Neural progenitor cell (in vitro differentiated cells): ENCODE data around the gene SPAG16. TPM values are rescaled to one million over a fixed set of nuclear protein-coding genes. Genes with fewer than 3 reads are reported as not detected.

Source experiments
- DNase-seq: peaks from one replicate; pipeline ENCODE4 v3.0.0-alpha.2; 2016; ENCODE audit warnings: low spot score
- H2AFZ ChIP-seq: fragments of 200-600 bp; sonication (generic); replicated peaks from 2 replicates; pipeline ENCODE4 v1.6.1; 2016; ENCODE audit warnings: antibody characterized with exemption
- H3F3A ChIP-seq: fragments of 200-600 bp; sonication (generic); 2 replicates; pipeline ENCODE4 v1.6.1; 2016; ENCODE audit warnings: antibody characterized with exemption, low read depth
- H3K27ac ChIP-seq: fragments of 200-600 bp; sonication (generic); 2 replicates; pipeline ENCODE4 v1.5.1; 2016; ENCODE audit warnings: mild to moderate bottlenecking
- H3K27me3 ChIP-seq: fragments of 200-600 bp; sonication (generic); 2 replicates; pipeline ENCODE4 v1.6.1; 2016; ENCODE audit warnings: mild to moderate bottlenecking, moderate library complexity
- H3K36me3 ChIP-seq: fragments of 200-600 bp; sonication (generic); 2 replicates; pipeline ENCODE4 v1.5.1; 2016
- H3K4me1 ChIP-seq: fragments of 200-600 bp; sonication (generic); 2 replicates; pipeline ENCODE4 v1.6.1; 2016; ENCODE audit warnings: mixed run types
- H3K4me2 ChIP-seq: fragments of 200-600 bp; sonication (generic); 2 replicates; pipeline ENCODE4 v1.6.1; 2016
- H3K4me3 ChIP-seq: fragments of 200-600 bp; sonication (generic); 2 replicates; pipeline ENCODE4 v1.5.1; 2016
- H3K79me2 ChIP-seq: fragments of 200-600 bp; sonication (generic); 2 replicates; pipeline ENCODE4 v1.6.1; 2016; ENCODE audit warnings: low read depth
- H3K9ac ChIP-seq: fragments of 200-600 bp; sonication (generic); 2 replicates; pipeline ENCODE4 v1.6.1; 2016
- H3K9me3 ChIP-seq: fragments of 200-600 bp; sonication (generic); 2 replicates; pipeline ENCODE4 v1.5.1; 2016; ENCODE audit warnings: low read depth
- H4K20me1 ChIP-seq: fragments of 200-600 bp; sonication (generic); 2 replicates; pipeline ENCODE4 v1.6.1; 2016; ENCODE audit warnings: low read depth
- H3K27ac Mint-ChIP-seq: 3 replicates; pipeline ENCODE4 v1.8.0; 2021; ENCODE audit warnings: mixed read lengths
- H3K27me3 Mint-ChIP-seq: 2 replicates; pipeline ENCODE4 v1.8.0; 2022; ENCODE audit warnings: low read depth, mild to moderate bottlenecking, inconsistent platforms, moderate library complexity, mixed read lengths; ENCODE audit not compliant: insufficient read depth
- H3K36me3 Mint-ChIP-seq: 3 replicates; pipeline ENCODE4 v1.8.0; 2021; ENCODE audit warnings: mixed read lengths
- H3K4me1 Mint-ChIP-seq: 3 replicates; pipeline ENCODE4 v1.8.0; 2021; ENCODE audit warnings: mixed read lengths
- H3K4me3 Mint-ChIP-seq: 3 replicates; pipeline ENCODE4 v1.8.0; 2021; ENCODE audit warnings: mild to moderate bottlenecking, moderate library complexity, mixed read lengths
- H3K9me3 Mint-ChIP-seq: 3 replicates; pipeline ENCODE4 v1.8.0; 2020; ENCODE audit warnings: mixed read lengths
- EZH2 ChIP-seq: fragments of 200-600 bp; sonication (generic); IDR thresholded peaks from 2 replicates; pipeline ENCODE4 v1.6.1; 2017; ENCODE audit warnings: antibody characterized with exemption, mild to moderate bottlenecking, moderate library complexity
- EZH2phosphoT487 ChIP-seq: fragments of 200-600 bp; sonication (generic); IDR thresholded peaks from 2 replicates; pipeline ENCODE4 v1.6.1; 2017; ENCODE audit warnings: antibody characterized with exemption
- total RNA-seq: library from RNA; depleted of rRNA; stranded (reverse); fragments of >200 nt; gene quantifications from 2 replicates; pipeline ENCODE4 v1.2.3, GENCODE V29; 2015; ENCODE audit warnings: low replicate concordance
- TF ChIP-seq, protein P1 (sequence below): fragments of 200-600 bp; sonication (generic); IDR thresholded peaks from 2 replicates; pipeline ENCODE4 v1.5.1; 2017; ENCODE audit warnings: antibody characterized with exemption, mild to moderate bottlenecking

The SPAG16 gene
- total RNA-seq, 1 donor from 2014 or later = 70.3 TPM

DNA sequence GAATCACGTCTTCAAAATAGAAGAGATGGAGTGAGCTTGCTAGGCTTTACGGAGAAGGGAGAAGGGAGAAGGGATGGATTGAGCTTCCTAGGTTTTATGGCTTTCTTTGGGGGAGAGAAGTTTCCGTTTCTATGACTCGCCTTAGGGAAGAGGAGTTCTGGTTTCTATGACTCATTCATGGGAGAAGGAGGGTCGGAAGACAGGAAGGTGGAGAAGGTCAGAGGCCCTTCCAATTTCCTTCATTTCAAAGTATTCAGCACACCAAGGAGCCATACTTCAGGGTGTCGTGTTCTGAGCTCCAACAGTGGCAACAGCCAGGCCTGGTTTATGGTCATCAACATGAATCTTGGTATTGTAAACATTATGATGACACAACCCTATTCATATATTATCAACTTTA lies 841.9 kb downstream of the SPAG16 start:
- H3K27ac Mint-ChIP-seq = peak overlapping the region; percentile 35
- peaks cover 23% of the 10 kb centered on the region for H3K4me1 Mint-ChIP-seq
- H3K36me3 ChIP-seq = no peaks in the 10 kb centered on the region
- no peaks in the 10 kb centered on the region for H3K79me2 ChIP-seq
- H3K4me2 ChIP-seq = no peak overlapping the region
- no peak overlapping the region for H3K4me3 ChIP-seq
- no peak overlapping the region for H3K4me3 Mint-ChIP-seq
- H3K27me3 Mint-ChIP-seq = no peaks in the 10 kb centered on the region
- no peaks in the 10 kb centered on the region for H3K36me3 Mint-ChIP-seq
- TF ChIP-seq, protein P1, sequence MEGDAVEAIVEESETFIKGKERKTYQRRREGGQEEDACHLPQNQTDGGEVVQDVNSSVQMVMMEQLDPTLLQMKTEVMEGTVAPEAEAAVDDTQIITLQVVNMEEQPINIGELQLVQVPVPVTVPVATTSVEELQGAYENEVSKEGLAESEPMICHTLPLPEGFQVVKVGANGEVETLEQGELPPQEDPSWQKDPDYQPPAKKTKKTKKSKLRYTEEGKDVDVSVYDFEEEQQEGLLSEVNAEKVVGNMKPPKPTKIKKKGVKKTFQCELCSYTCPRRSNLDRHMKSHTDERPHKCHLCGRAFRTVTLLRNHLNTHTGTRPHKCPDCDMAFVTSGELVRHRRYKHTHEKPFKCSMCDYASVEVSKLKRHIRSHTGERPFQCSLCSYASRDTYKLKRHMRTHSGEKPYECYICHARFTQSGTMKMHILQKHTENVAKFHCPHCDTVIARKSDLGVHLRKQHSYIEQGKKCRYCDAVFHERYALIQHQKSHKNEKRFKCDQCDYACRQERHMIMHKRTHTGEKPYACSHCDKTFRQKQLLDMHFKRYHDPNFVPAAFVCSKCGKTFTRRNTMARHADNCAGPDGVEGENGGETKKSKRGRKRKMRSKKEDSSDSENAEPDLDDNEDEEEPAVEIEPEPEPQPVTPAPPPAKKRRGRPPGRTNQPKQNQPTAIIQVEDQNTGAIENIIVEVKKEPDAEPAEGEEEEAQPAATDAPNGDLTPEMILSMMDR = no peak
- TF ChIP-seq EZH2phosphoT487 (no peak), EZH2 (no peak)
- no peaks in the 10 kb centered on the region for H4K20me1 ChIP-seq
- no peaks in the 10 kb centered on the region for H3K9me3 ChIP-seq
- no peaks in the 10 kb centered on the region for H3K27me3 ChIP-seq
- DNase-seq = no peak
- H3K9me3 Mint-ChIP-seq = no peaks in the 10 kb centered on the region
- H3K4me1 ChIP-seq = peaks cover 10% of the 10 kb centered on the region
- peaks cover 8% of the 10 kb centered on the region for H3F3A ChIP-seq
- H3K9ac ChIP-seq = no peak overlapping the region
- H2AFZ ChIP-seq = no peak overlapping the region
- H3K27ac ChIP-seq = no peak overlapping the region

DNA sequence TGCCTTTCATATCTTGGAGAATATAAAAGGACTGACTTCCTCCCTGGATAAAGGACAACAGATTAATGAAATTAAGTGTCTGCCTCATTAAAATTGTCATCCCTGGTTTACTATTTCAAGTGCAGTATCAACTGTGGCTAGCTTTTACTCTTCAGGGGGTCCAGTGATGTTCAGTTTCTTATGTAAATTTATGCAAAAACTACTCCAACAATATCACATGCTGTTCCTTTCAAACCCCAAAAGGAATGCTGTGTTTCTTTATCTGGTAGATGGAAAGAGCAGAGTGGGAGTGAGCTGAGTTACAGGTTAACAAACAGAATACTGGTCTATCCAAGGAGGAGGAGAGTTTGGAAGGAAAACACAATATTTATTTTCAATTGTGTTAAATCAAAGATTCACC lies 842.9 kb downstream of the SPAG16 start:
- Histone ChIP-seq H3F3A (peaks cover 8% of the 10 kb centered on the region), H3K4me2 (no peak overlapping the region), H3K4me1 (peaks cover 10% of the 10 kb centered on the region), H3K4me3 (no peak overlapping the region), H3K79me2 (no peaks in the 10 kb centered on the region), H3K27ac (no peak overlapping the region), H3K27me3 (no peaks in the 10 kb centered on the region), H2AFZ (no peak overlapping the region), H3K36me3 (no peaks in the 10 kb centered on the region), H4K20me1 (no peaks in the 10 kb centered on the region), H3K9me3 (no peaks in the 10 kb centered on the region), H3K9ac (no peak overlapping the region)
- peak; percentile 41 for DNase-seq
- H3K4me1 Mint-ChIP-seq = peaks cover 23% of the 10 kb centered on the region
- H3K27ac Mint-ChIP-seq = peak overlapping the region; percentile 87
- H3K36me3 Mint-ChIP-seq = no peaks in the 10 kb centered on the region
- no peaks in the 10 kb centered on the region for H3K9me3 Mint-ChIP-seq
- TF ChIP-seq, protein P1 = no peak
- no peak for TF ChIP-seq EZH2phosphoT487
- TF ChIP-seq EZH2 = no peak
- no peaks in the 10 kb centered on the region for H3K27me3 Mint-ChIP-seq
- H3K4me3 Mint-ChIP-seq = no peak overlapping the region

DNA sequence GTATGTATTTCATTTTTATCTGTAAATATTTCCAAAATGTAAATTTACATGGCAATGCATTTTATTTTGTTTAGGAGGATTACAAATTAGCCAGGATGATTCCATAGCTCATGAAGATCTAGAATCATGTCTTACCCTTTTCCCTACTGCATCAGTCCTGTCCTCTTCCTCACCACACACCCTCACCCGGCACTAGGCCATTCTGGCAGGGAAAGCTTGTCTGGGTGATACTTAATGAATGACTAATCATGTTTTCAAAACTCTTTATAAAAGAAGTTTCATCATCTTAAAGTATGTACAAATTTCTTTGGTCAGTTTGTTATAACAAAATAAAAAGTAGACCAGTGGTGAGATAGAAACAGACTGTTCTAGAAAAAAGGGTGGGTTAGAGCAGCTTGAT lies 843.3 kb downstream of the SPAG16 start:
- Histone ChIP-seq H3K79me2 (no peaks in the 10 kb centered on the region), H3K4me3 (no peak overlapping the region), H3K4me1 (peaks cover 10% of the 10 kb centered on the region), H2AFZ (no peak overlapping the region), H3K36me3 (no peaks in the 10 kb centered on the region), H3K9ac (no peak overlapping the region), H3K4me2 (no peak overlapping the region), H3K9me3 (no peaks in the 10 kb centered on the region), H4K20me1 (no peaks in the 10 kb centered on the region), H3F3A (peaks cover 8% of the 10 kb centered on the region), H3K27ac (no peak overlapping the region), H3K27me3 (no peaks in the 10 kb centered on the region)
- no peaks in the 10 kb centered on the region for H3K36me3 Mint-ChIP-seq
- peak overlapping the region; percentile 87 for H3K27ac Mint-ChIP-seq
- no peak overlapping the region for H3K4me3 Mint-ChIP-seq
- H3K27me3 Mint-ChIP-seq = no peaks in the 10 kb centered on the region
- H3K4me1 Mint-ChIP-seq = peaks cover 23% of the 10 kb centered on the region
- no peak for DNase-seq
- H3K9me3 Mint-ChIP-seq = no peaks in the 10 kb centered on the region
- TF ChIP-seq, protein P1 = no peak
- TF ChIP-seq EZH2phosphoT487 (no peak), EZH2 (no peak)

DNA sequence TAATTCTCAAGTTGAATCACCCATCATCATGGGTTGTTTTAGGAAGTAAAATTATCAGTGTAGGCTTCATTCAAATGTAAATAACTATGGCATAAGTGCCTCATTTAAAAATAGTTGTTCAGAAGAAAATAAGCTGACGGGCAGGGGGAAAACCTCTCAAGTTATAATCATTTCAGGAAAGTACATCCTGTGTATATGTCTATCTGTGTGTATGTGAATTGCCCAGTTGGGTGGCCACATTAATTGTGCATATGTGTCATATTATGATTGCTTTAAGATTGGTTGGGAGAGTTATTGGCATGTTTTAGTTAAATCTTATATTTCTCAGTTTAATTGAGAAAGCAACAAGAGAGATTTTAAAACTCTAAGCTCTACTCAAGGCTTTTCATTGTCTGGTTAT lies 843.8 kb downstream of the SPAG16 start:
- H3K4me2 ChIP-seq = no peak overlapping the region
- no peaks in the 10 kb centered on the region for H3K36me3 ChIP-seq
- Mint-ChIP-seq H3K4me3 (no peak overlapping the region), H3K4me1 (peaks cover 23% of the 10 kb centered on the region), H3K27ac (peak overlapping the region; percentile 87), H3K27me3 (no peaks in the 10 kb centered on the region), H3K36me3 (no peaks in the 10 kb centered on the region), H3K9me3 (no peaks in the 10 kb centered on the region)
- no peaks in the 10 kb centered on the region for H3K9me3 ChIP-seq
- H3K27me3 ChIP-seq = no peaks in the 10 kb centered on the region
- H3K27ac ChIP-seq = no peak overlapping the region
- H2AFZ ChIP-seq = no peak overlapping the region
- H3K4me1 ChIP-seq = peaks cover 10% of the 10 kb centered on the region
- H3K9ac ChIP-seq = no peak overlapping the region
- H3K79me2 ChIP-seq = no peaks in the 10 kb centered on the region
- no peaks in the 10 kb centered on the region for H4K20me1 ChIP-seq
- peaks cover 8% of the 10 kb centered on the region for H3F3A ChIP-seq
- no peak overlapping the region for H3K4me3 ChIP-seq
- TF ChIP-seq, protein P1 = no peak
- TF ChIP-seq EZH2phosphoT487 (no peak), EZH2 (no peak)
- DNase-seq = no peak
